Central memory CD8-positive, alpha-beta T cell (primary cell): ENCODE data around the gene APBB1IP.

Source experiments
- ATAC-seq: fragments of 150-1000 bp; cut with Tn5 transposase; replicated peaks from 2 replicates; pipeline ENCODE4 v1.10.0; 2022; ENCODE audit warnings: mild to moderate bottlenecking, moderate FRiP score, moderate number of reproducible peaks; ENCODE audit not compliant: poor library complexity, severe bottlenecking; ENCODE audit errors: extremely low read depth
- DNase-seq, 2 donors: peaks; one replicate each; pipeline ENCODE4 v3.0.0; 2021; ENCODE audit warnings: low spot score in 2 of 2
- H3K27ac Mint-ChIP-seq: one replicate; pipeline ENCODE4 v1.8.0; 2022; ENCODE audit warnings: low read depth, mild to moderate bottlenecking, moderate library complexity, mixed read lengths
- H3K27me3 Mint-ChIP-seq: one replicate; pipeline ENCODE4 v1.8.0; 2022; ENCODE audit warnings: mixed read lengths
- H3K36me3 Mint-ChIP-seq: one replicate; pipeline ENCODE4 v1.8.0; 2022; ENCODE audit warnings: mild to moderate bottlenecking, moderate library complexity, mixed read lengths; ENCODE audit not compliant: insufficient read depth
- H3K4me1 Mint-ChIP-seq: one replicate; pipeline ENCODE4 v1.8.0; 2022; ENCODE audit warnings: mixed read lengths
- H3K4me3 Mint-ChIP-seq: one replicate; pipeline ENCODE4 v1.8.0; 2022; ENCODE audit warnings: mild to moderate bottlenecking, moderate library complexity, mixed read lengths
- H3K9me3 Mint-ChIP-seq: one replicate; pipeline ENCODE4 v1.8.0; 2022; ENCODE audit warnings: mixed read lengths

Gene APBB1IP

DNA sequence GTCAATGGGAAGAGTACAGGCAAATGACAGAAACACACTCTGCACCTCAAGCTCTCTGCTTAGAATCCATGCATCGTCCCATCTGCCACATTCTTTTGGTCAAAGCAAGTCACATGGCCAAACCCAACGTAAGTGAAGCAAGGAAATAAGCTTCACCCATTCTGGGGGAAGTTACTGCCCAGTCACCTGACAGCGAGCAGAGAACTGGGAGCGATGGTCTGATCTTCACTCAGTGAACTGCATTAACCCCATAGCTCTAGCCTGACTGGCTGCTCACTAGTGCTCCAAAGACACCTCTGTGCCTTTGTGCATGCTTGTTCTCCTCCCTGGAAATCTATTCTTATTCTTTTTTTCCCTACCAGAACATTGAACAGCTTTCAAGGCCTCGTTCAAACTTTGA is 89.9 kb downstream of the APBB1IP start:
- Mint-ChIP-seq H3K9me3 (no peaks in the 10 kb centered on the region), H3K36me3 (peaks cover 48% of the 10 kb centered on the region), H3K4me1 (peaks cover 19% of the 10 kb centered on the region), H3K4me3 (no peak overlapping the region), H3K27ac (no peak overlapping the region), H3K27me3 (no peaks in the 10 kb centered on the region)
- DNase-seq (no peak), ATAC-seq (no peak)

DNA sequence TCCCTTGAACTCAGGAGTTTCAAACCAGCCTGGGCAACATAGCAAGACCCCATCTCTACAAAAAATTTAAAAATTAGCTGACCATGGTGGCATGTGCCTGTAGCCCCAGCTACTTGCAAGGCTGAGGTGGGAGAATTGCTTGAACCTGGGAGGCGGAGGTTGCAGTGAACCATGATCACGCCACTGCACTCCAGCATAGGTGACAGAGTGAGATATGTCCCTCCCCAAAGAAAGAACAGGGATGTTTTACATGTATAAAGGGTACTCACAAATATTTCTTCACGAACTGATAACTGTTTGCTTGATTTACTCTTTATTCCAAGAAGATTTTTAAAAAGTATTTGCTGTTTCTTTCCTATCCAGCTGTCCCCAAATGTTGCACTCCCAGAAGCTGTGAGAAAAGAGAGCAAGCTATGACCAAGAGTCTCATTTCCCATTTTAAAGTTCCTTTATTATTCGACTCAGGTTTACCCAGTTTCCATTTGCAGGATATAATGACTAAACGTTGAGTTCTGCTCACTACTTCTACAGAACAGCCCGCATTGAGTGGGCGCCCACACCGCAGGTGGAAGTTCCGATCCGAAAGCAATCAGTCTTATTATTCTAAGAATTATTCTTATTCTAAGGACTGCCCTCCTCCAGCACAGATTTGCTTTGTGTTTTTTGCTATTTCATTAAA is 90.7 kb downstream of the APBB1IP start:
- ATAC-seq: no peak
- H3K4me1 Mint-ChIP-seq: peaks cover 27% of the 10 kb centered on the region
- H3K27me3 Mint-ChIP-seq: no peaks in the 10 kb centered on the region
- H3K27ac Mint-ChIP-seq: peak overlapping the region; percentile 49
- no peak overlapping the region for H3K4me3 Mint-ChIP-seq
- no peak for DNase-seq
- H3K36me3 Mint-ChIP-seq: peaks cover 51% of the 10 kb centered on the region
- H3K9me3 Mint-ChIP-seq: no peaks in the 10 kb centered on the region

DNA sequence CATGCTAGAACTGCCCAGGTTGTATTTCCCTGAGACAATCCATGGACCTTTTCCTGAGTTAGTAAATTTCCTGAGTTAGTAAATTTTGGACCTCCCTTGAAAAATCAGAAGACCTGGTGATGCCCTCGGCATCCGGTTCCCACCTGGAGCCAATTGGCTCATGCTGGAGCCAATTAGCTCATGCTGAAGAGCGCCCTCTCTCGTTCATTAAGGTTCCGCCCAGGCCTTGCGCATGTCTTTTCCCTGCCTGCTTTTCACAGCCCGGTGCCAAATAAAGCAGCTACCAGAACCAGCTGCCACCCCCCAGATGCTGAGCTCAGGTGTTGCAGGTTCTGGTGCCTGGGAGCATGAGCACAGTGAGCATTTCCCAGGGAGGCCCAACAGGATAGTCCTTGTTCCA is 96.2 kb downstream of the APBB1IP start:
- Mint-ChIP-seq H3K4me1 (peaks cover 17% of the 10 kb centered on the region), H3K9me3 (no peaks in the 10 kb centered on the region), H3K4me3 (no peak overlapping the region), H3K27ac (no peak overlapping the region), H3K36me3 (peaks cover 61% of the 10 kb centered on the region), H3K27me3 (no peaks in the 10 kb centered on the region)
- DNase-seq (no peak), ATAC-seq (no peak)

DNA sequence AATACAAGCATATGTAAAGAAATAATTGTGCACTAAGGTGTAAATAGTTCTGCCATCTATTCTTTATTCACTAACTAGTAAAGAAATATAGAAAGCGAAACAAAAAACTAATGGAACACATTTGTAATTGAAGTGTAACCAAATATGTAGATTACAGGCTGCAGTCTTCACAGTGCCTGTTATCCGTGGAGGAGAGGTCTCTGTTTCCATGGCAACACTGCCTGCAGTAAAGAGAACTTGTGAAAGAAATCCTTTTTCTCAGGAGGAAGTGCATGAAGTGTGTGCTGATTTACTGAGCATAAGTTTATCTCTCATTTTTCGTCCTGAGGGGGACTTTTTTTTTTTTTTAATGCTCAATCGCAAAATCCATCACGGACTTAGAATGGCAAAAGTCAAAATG is 102.5 kb downstream of the APBB1IP start:
- Mint-ChIP-seq H3K4me3 (no peak overlapping the region), H3K27me3 (no peaks in the 10 kb centered on the region), H3K36me3 (peaks cover 70% of the 10 kb centered on the region), H3K27ac (peak overlapping the region; percentile 27), H3K4me1 (peaks cover 30% of the 10 kb centered on the region), H3K9me3 (no peaks in the 10 kb centered on the region)
- DNase-seq: no peak
- no peak for ATAC-seq

DNA sequence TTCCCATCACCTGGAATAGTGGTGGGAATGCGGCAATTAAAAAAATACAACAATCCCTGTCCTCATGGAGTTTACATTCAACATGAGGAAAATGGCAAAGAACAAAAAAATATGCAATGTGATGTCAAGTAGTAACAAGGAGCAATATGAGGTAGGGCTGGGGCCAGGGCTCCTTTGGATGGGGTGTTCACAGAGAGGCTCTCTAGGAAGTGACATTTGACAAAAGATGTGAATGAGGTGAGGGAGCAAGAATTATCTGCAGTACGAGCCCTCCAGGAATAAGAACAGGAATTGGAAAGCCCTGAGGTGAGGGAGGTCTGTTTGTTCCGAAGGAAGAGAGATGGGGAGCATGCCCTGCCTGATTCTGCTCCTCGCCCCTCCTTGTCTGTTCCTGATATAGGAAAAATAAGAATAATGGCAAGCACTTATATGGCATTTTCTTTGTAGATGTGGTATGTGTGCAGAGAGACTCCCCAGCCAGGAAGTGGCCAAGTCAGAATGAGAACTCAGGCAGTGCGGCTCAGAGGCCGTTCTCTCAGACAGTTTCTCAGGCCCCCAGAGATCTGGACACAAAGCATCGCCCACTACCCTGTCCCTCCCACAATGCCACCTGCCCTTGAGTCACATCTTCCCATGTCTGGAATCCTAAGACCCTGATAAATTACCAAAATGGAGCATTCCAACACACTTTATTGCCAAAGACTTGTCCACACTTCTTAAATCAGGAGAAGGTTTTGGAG is 105.6 kb downstream of the APBB1IP start:
- ATAC-seq: no peak
- peaks cover 42% of the 10 kb centered on the region for H3K4me1 Mint-ChIP-seq

DNA sequence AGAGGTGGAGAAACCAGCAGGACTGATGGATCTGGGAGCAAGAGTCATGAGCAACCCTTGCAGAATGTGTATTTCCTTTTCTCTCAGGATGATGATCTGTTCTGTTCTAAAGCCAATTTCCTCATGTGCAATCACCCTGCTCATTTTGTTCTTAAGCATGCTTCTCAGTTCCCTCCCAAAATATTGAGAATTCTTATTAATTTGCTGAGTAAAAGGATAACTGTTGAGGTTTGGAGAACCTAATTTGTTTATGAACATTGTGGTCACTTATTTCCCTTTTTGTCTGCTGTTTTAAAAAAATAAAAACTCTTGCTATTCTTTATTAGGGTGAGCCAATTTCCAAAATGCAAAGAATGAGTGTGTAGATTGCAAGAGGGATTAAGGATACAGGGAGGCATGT is 106.8 kb downstream of the APBB1IP start:
- peaks cover 68% of the 10 kb centered on the region for H3K36me3 Mint-ChIP-seq
- H3K9me3 Mint-ChIP-seq: peaks cover 10% of the 10 kb centered on the region
- H3K27ac Mint-ChIP-seq: peak overlapping the region; percentile 75
- DNase-seq (no peak), ATAC-seq (no peak)
- peaks cover 46% of the 10 kb centered on the region for H3K4me1 Mint-ChIP-seq
- H3K4me3 Mint-ChIP-seq: no peak overlapping the region
- H3K27me3 Mint-ChIP-seq: no peaks in the 10 kb centered on the region

More for the DNA sequence above, 105.6 kb downstream of the APBB1IP start:
- peaks cover 70% of the 10 kb centered on the region for H3K36me3 Mint-ChIP-seq
- peak overlapping the region; percentile 75 for H3K27ac Mint-ChIP-seq
- no peaks in the 10 kb centered on the region for H3K9me3 Mint-ChIP-seq
- no peak for DNase-seq
- H3K27me3 Mint-ChIP-seq: no peaks in the 10 kb centered on the region
- H3K4me3 Mint-ChIP-seq: no peak overlapping the region

DNA sequence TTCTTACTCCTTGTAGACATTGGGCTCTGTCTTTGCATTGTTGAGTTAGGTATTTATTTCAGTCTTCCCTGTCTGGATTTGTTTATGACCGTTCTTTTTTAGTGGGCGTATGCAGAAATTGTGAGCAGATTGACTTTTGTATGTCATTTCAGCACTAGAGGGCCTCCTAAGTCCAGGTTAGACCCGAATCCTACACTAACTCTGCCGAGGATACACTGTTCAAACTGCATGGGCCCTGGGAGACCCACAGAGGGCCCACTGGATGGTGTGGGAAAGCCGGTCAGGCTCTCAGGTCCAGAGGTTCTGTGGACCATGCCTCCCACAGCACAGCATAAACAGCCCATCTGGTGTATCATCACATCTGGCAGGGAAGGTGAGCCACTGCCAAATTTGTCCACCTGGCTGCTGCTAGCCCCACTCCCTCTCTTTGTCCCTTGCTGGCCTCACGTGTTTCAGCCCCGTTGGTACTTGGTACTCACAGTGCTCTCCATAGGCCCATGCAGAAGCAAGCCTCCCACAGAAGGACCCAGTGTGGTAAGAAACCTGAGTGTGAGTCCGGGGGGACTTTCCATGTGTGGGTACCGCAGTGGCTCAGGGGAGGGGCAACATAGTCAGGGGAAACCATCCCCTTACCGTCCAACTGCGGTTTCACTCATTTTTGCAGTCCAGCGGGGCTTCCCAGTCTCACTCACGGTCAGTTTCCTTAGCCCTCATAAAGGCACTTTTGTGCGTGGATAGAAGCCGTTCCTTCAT is 112.8 kb downstream of the APBB1IP start:
- H3K4me1 Mint-ChIP-seq: peaks cover 44% of the 10 kb centered on the region
- H3K27me3 Mint-ChIP-seq: no peaks in the 10 kb centered on the region
- peaks cover 17% of the 10 kb centered on the region for H3K9me3 Mint-ChIP-seq
- H3K27ac Mint-ChIP-seq: peak overlapping the region; percentile 19
- no peak for ATAC-seq
- H3K36me3 Mint-ChIP-seq: peaks cover 70% of the 10 kb centered on the region
- no peak for DNase-seq
- no peak overlapping the region for H3K4me3 Mint-ChIP-seq

DNA sequence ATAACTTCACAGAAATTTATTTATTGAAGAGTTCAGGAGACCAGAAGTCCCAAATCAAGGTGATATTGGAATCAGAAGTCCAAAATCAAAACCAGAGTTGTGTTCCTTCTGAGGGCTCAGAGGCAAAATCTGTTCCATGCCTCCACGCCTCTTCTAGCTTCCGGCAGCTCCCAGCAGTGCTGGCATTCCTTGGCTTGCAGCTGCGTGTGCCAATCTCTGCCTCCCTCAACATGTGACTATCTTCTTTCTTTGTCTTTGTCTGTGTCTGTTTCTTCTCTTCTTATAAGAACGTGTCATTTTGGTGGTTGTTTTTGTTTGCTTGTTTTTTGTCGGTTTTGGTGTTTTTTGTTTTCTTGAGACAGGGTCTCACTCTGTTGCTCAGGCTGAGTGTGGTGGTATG is 116.1 kb downstream of the APBB1IP start:
- Mint-ChIP-seq H3K4me1 (peaks cover 22% of the 10 kb centered on the region), H3K27me3 (no peaks in the 10 kb centered on the region), H3K36me3 (peaks cover 62% of the 10 kb centered on the region), H3K27ac (no peak overlapping the region), H3K9me3 (peaks cover 13% of the 10 kb centered on the region), H3K4me3 (no peak overlapping the region)
- no peak for ATAC-seq
- no peak for DNase-seq

DNA sequence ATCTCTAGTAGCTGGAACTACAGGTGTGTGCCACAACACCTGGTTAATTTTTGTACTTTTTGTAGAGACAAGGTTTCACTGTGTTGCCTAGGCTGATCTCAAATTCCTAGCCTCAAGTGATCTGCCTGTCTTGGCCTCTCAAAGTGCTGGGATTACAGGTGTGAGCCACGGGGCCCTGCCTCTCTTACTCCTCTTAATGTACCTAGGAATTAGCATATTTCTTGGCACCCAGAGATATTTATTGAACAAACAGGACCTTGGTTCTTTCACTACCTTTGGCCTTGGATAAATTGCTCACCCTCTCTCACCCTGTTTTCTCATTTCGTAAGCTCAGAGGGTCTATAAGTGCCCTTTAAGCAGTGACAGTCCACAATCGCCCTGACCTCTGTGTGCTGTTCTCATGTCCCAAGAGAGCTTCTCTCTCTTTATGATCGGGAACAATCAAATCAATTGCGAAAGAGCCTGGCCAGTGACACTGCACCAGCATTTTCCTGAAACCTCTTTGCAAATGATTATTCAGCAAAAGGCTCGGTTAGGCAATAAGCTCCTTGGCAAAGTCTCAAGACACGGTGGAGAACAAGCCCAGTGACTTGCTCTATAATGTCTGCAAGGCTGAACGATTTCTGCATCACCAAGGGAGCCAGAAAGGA is 117.7 kb downstream of the APBB1IP start:
- Mint-ChIP-seq H3K4me3 (no peak overlapping the region), H3K4me1 (peaks cover 16% of the 10 kb centered on the region), H3K27ac (peak overlapping the region; percentile 67), H3K27me3 (no peaks in the 10 kb centered on the region), H3K36me3 (peaks cover 65% of the 10 kb centered on the region), H3K9me3 (no peaks in the 10 kb centered on the region)
- ATAC-seq (no peak), DNase-seq (no peak)

DNA sequence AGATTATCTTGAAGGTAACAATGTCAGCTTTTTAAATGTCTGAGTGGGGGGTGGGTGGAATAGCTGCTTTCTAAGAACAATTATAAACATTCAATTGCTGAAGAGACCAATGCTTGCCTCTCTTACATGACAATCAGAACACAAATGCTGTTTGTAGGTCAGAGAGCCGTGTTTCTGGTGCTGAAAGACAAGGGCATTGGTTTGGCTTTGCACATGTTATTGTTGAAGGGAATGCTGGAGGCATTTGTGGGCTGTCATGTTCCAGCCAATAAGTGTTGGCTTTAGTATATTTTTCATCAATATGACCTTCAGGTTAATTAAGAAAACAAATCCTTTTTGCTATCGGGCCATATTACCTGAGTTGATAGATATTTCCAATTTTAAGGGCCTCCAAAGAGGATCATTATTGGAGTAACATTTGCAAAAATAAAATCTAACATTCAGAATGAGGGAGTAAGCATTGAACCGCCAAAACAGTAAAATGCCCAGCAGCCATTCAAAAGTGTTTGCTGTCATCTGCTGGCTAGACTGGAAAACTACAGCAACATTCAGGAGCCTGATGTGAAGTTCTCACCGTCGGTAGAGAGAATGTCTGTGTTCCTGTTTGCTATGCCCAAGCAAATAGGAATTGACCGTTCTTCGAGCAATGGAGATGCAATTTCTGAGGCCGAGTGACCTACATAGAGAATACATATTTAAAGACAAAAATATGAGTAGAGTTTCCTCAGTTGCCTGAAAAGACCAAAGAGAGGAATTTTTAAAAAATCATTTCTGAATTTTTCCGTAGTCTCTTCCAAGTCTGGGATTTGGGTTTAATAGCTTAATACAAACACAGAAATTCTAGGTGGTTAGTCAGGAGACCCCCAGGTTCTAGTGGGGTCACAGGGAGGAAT is 118.9 kb downstream of the APBB1IP start:
- Mint-ChIP-seq H3K4me3 (no peak overlapping the region), H3K27ac (no peak overlapping the region), H3K27me3 (no peaks in the 10 kb centered on the region), H3K4me1 (peaks cover 16% of the 10 kb centered on the region), H3K36me3 (peaks cover 66% of the 10 kb centered on the region), H3K9me3 (no peaks in the 10 kb centered on the region)
- ATAC-seq (no peak), DNase-seq (no peak)

DNA sequence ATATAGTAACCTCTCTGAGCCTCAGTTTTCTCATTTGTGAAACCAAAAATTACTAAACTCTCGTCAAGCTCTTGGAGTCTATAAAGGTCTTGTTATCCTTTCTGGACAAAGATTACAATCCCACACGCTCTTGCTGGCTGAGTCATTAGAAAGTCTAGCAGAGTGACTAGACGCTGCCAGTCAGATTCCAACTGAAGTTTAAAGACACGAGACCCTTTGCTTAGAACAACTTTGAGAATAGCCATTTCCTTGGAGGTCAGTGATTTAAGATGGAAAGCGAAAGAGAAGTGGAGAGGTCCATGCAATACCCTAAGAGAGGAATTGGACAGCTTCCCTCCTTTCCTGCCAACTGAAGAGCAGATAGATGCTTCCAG is 119.5 kb downstream of the APBB1IP start:
- peaks cover 16% of the 10 kb centered on the region for H3K4me1 Mint-ChIP-seq
- no peak overlapping the region for H3K27ac Mint-ChIP-seq
- no peak overlapping the region for H3K4me3 Mint-ChIP-seq
- H3K27me3 Mint-ChIP-seq: no peaks in the 10 kb centered on the region
- peaks cover 66% of the 10 kb centered on the region for H3K36me3 Mint-ChIP-seq
- no peaks in the 10 kb centered on the region for H3K9me3 Mint-ChIP-seq
- no peak for ATAC-seq
- DNase-seq: no peak
